HepG2 (cell line): ENCODE data around the gene GLIS2. TPM values are rescaled to one million over a fixed set of nuclear protein-coding genes. Genes with fewer than 3 reads are reported as not detected.

Experiments
- ATAC-seq: fragments of 200-7000 bp; cut with Tn5 transposase; 3 replicates; pipeline ENCODE4 v1.9.1; 2020; ENCODE audit warnings: mild to moderate bottlenecking, moderate library complexity
- BruUV-seq: library from RNA; stranded (reverse); fragments of 400-500 nt; replicated peaks from 2 replicates; lab custom pipeline; 2021; lab: Mats Ljungman, UMichigan
- CTCF ChIA-PET: fragments of 300-600 bp; formaldehyde crosslinking; extraction: SDS; loops from one replicate; lab custom pipeline; 2021; ENCODE audit warnings: low total read pairs, inconsistent platforms, low intra/inter-chr PET ratio; lab: Yijun Ruan, JAX
- POLR2A ChIA-PET: fragments of 350-600 bp; sonication (Branson Sonifier 250); formaldehyde crosslinking; loops from one replicate; lab custom pipeline; 2020; ENCODE audit warnings: antibody characterized with exemption, inconsistent platforms; lab: Yijun Ruan, JAX
- DNase-seq: peaks from one replicate; pipeline ENCODE4 v3.0.0-alpha.2; 2015; ENCODE audit warnings: low spot score
- FAIRE-seq: peaks from 3 replicates; lab custom pipeline; 2011; peaks lifted over from hg19 to GRCh38; lab: Jason Lieb, UNC
- H2AFZ ChIP-seq: one replicate; pipeline ENCODE4 v1.6.1; 2011; ENCODE audit warnings: low read length, inconsistent platforms
- H3K27ac ChIP-seq: fragments of 300-600 bp; 3 replicates; pipeline ENCODE4 v1.8.0; 2011; ENCODE audit warnings: mixed run types, mild to moderate bottlenecking, mixed read lengths, low read length, inconsistent platforms; ENCODE audit not compliant: insufficient read depth; ENCODE audit errors: extremely low read length
- H3K27me3 ChIP-seq, 2 experiments: fragments of 200-600 bp in 1 of 2; 2 replicates in 1 of 2; 3 replicates in 1 of 2; pipeline versions ENCODE4 v1.6.0 to v1.8.0; 2011; ENCODE audit warnings: low read length in 2 of 2, mild to moderate bottlenecking in 2 of 2, moderate library complexity in 2 of 2, inconsistent platforms in 1 of 2; ENCODE audit not compliant: insufficient read depth in 2 of 2, control insufficient read depth in 1 of 2
- H3K36me3 ChIP-seq, 2 experiments: fragments of 200-600 bp in 1 of 2; replicated peaks in 1 of 2; 2 replicates in 1 of 2; 3 replicates in 1 of 2; pipeline versions ENCODE4 v1.5.1 to v1.8.0; 2011; ENCODE audit warnings: low read length in 2 of 2, inconsistent platforms in 1 of 2; ENCODE audit not compliant: insufficient read depth in 2 of 2, control insufficient read depth in 1 of 2
- H3K4me1 ChIP-seq: 2 replicates; pipeline ENCODE4 v1.5.1; 2012; ENCODE audit warnings: low read length, inconsistent platforms; ENCODE audit not compliant: insufficient read depth
- H3K4me2 ChIP-seq: 2 replicates; pipeline ENCODE4 v1.6.0; 2011; ENCODE audit warnings: low read depth, low read length, inconsistent platforms
- H3K4me3 ChIP-seq, 3 experiments: fragments of 200-600 bp in 1 of 3; sonication (generic), shearing (Covaris generic) in 1 of 3; replicated peaks in 1 of 3; 2 replicates each; pipeline ENCODE4 v1.5.1; 2011 to 2016; ENCODE audit warnings: low read length in 3 of 3, inconsistent platforms in 2 of 3, low read depth in 2 of 3, mild to moderate bottlenecking in 2 of 3, control low read depth in 1 of 3, mixed read lengths in 1 of 3; ENCODE audit not compliant: insufficient read depth in 1 of 3
- H3K79me2 ChIP-seq: one replicate; pipeline ENCODE4 v1.6.1; 2011; ENCODE audit warnings: low read length, inconsistent platforms; ENCODE audit not compliant: insufficient read depth
- H3K9ac ChIP-seq: 2 replicates; pipeline ENCODE4 v1.6.0; 2011; ENCODE audit warnings: mild to moderate bottlenecking, low read depth, low read length, inconsistent platforms; ENCODE audit not compliant: insufficient read depth
- H3K9me3 ChIP-seq: 2 replicates; pipeline ENCODE4 v1.5.1; 2012; ENCODE audit warnings: mild to moderate bottlenecking, low read length
- H4K20me1 ChIP-seq: 2 replicates; pipeline ENCODE4 v1.6.0; 2011; ENCODE audit warnings: inconsistent platforms, mild to moderate bottlenecking, low read length, moderate library complexity; ENCODE audit not compliant: insufficient read depth
- AGO2 ChIP-seq: fragments of 200-400 bp; formaldehyde crosslinking; optimal IDR thresholded peaks from 2 replicates; pipeline ENCODE3; 2017; ENCODE audit warnings: mild to moderate bottlenecking, low read depth, low read length, moderate library complexity
- FIP1L1 ChIP-seq: fragments of 200-400 bp; formaldehyde crosslinking; IDR thresholded peaks from 2 replicates; pipeline ENCODE4 v1.6.1; 2018; ENCODE audit warnings: low read depth, mild to moderate bottlenecking, low read length, moderate library complexity, borderline replicate concordance; ENCODE audit not compliant: insufficient read depth
- FOSL2 ChIP-seq: sonication (generic); formaldehyde crosslinking; IDR thresholded peaks from 2 replicates; pipeline ENCODE4 v1.4.0; 2020; ENCODE audit warnings: missing genetic modification reagents
- HIVEP1 ChIP-seq: sonication (generic); formaldehyde crosslinking; IDR thresholded peaks from 2 replicates; pipeline ENCODE4 v1.4.0; 2020; ENCODE audit warnings: mild to moderate bottlenecking, missing genetic modification reagents
- HNRNPL ChIP-seq: fragments of 200-400 bp; formaldehyde crosslinking; IDR thresholded peaks from 2 replicates; pipeline ENCODE4 v1.6.1; 2017; ENCODE audit warnings: mild to moderate bottlenecking, low read depth, low read length
- MAF1 ChIP-seq: sonication (generic); formaldehyde crosslinking; IDR thresholded peaks from 2 replicates; pipeline ENCODE4 v1.5.0; 2020; ENCODE audit warnings: missing genetic modification reagents, borderline replicate concordance
- NONO ChIP-seq, 2 experiments: fragments of 450-650 bp in 1 of 2; sonication (generic) in 1 of 2; formaldehyde crosslinking in 1 of 2; IDR thresholded peaks in 1 of 2; conservative IDR thresholded peaks in 1 of 2; 2 replicates each; pipeline versions ENCODE4 v1.6.1 to v1.8.0; 2017 to 2022; ENCODE audit warnings: mild to moderate bottlenecking in 1 of 2, missing genetic modification reagents in 1 of 2, moderate library complexity in 1 of 2
- SIX4 ChIP-seq: sonication (generic); formaldehyde crosslinking; IDR thresholded peaks from 2 replicates; pipeline ENCODE4 v1.4.0; 2020; ENCODE audit warnings: missing genetic modification reagents
- SMARCC2 ChIP-seq: fragments of 450-650 bp; IDR thresholded peaks from 2 replicates; pipeline ENCODE4 v1.6.1; 2017; ENCODE audit warnings: antibody characterized with exemption, mild to moderate bottlenecking
- ZFP36 ChIP-seq: fragments of 150-350 bp; IDR thresholded peaks from 2 replicates; pipeline ENCODE4 v1.6.1; 2018; ENCODE audit warnings: borderline replicate concordance, low read length, low read depth; ENCODE audit not compliant: partially characterized antibody
- ZFX ChIP-seq: sonication (generic); formaldehyde crosslinking; IDR thresholded peaks from 2 replicates; pipeline ENCODE4 v1.4.0; 2020; ENCODE audit warnings: mild to moderate bottlenecking, low read depth, missing genetic modification reagents, moderate library complexity
- ZNF329 ChIP-seq: sonication (generic); formaldehyde crosslinking; IDR thresholded peaks from 2 replicates; pipeline ENCODE4 v1.9.0; 2021; ENCODE audit warnings: low read depth, mild to moderate bottlenecking, missing genetic modification reagents
- ZNF333 ChIP-seq: sonication (generic); formaldehyde crosslinking; IDR thresholded peaks from 2 replicates; pipeline ENCODE4 v1.4.0; 2020; ENCODE audit warnings: mild to moderate bottlenecking, missing genetic modification reagents, borderline replicate concordance
- ZNF382 ChIP-seq: sonication (generic); formaldehyde crosslinking; IDR thresholded peaks from 2 replicates; pipeline ENCODE4 v1.5.0; 2020; ENCODE audit warnings: missing genetic modification reagents, mild to moderate bottlenecking, borderline replicate concordance
- ZNF468 ChIP-seq: sonication (generic); formaldehyde crosslinking; IDR thresholded peaks from 2 replicates; pipeline ENCODE4 v1.8.0; 2022; ENCODE audit warnings: mild to moderate bottlenecking, moderate library complexity, missing genetic modification reagents
- ZNF569 ChIP-seq: sonication (generic); formaldehyde crosslinking; IDR thresholded peaks from 2 replicates; pipeline ENCODE4 v1.5.0; 2020; ENCODE audit warnings: mild to moderate bottlenecking, missing genetic modification reagents, moderate library complexity, borderline replicate concordance
- ZNF598 ChIP-seq: sonication (generic); formaldehyde crosslinking; IDR thresholded peaks from 2 replicates; pipeline ENCODE4 v1.5.1; 2020; ENCODE audit warnings: mild to moderate bottlenecking, missing genetic modification reagents, borderline replicate concordance
- ZNF709 ChIP-seq: sonication (generic); formaldehyde crosslinking; IDR thresholded peaks from 2 replicates; pipeline ENCODE4 v1.5.0; 2020; ENCODE audit warnings: mild to moderate bottlenecking, missing genetic modification reagents
- WGBS: methylation state at CpG from one replicate; pipeline ENCODE4 v1.1.6; 2017; ENCODE audit warnings: low lambda C conversion rate; 5-methylcytosine and 5-hydroxymethylcytosine counted together
- in situ Hi-C: cut with HindIII; loops from 2 replicates; pipeline ENCODE4 v1.10.0; 2017; ENCODE audit warnings: low pct_unique_long_range_greater_than_20kb; ENCODE audit not compliant: extremely low pct_ligation_motif_present
- intact Hi-C: fragments of 100-400 bp; cut with micrococcal nuclease; formaldehyde crosslinking; loops from one replicate; pipeline ENCODE4 v1.10.0; 2022; ENCODE audit not compliant: unreplicated experiment
- polyA plus RNA-seq, 8 experiments: library from polyadenylated mRNA; depleted of rRNA in 3 of 8; stranded (reverse) in 7 of 8; unstranded in 1 of 8; fragments of >200 nt; fragmentation: Illumina TruSeq in 4 of 8; extraction: Trizol in 4 of 8; gene quantifications; 2 replicates each; pipeline versions ENCODE4 v1.2.1 to v1.2.3, GENCODE V29; 2011 to 2016; ENCODE audit warnings: low read depth in 4 of 8, missing spikeins in 1 of 8, mixed read lengths in 1 of 8; ENCODE audit not compliant: insufficient read depth in 1 of 8
- total RNA-seq, 5 experiments: library from RNA; depleted of rRNA; stranded (reverse); fragments of >200 nt; fragmentation: Illumina TruSeq; extraction: Trizol; gene quantifications; 2 replicates each; pipeline ENCODE4 v1.2.3, GENCODE V29; 2016; ENCODE audit warnings: low read depth in 1 of 5
- TF ChIP-seq, protein P1 (sequence below): IDR thresholded peaks from 2 replicates; pipeline ENCODE4 v1.6.1; 2012; ENCODE audit warnings: inconsistent platforms
- TF ChIP-seq, protein P2 (sequence below): sonication (generic); formaldehyde crosslinking; IDR thresholded peaks from 2 replicates; pipeline ENCODE4 v1.5.0; 2020; ENCODE audit warnings: mild to moderate bottlenecking, missing genetic modification reagents
- TF ChIP-seq, protein P3 (sequence below): sonication (generic); formaldehyde crosslinking; IDR thresholded peaks from 2 replicates; pipeline ENCODE4 v1.5.0; 2020; ENCODE audit warnings: missing genetic modification reagents

GLIS2 gene
- total and polyA plus RNA-seq, 2 of the 13 experiments (the other 11 are each of a cell fraction or from before 2014, with no cell fraction given), result 0.28 to 0.29 TPM

DNA sequence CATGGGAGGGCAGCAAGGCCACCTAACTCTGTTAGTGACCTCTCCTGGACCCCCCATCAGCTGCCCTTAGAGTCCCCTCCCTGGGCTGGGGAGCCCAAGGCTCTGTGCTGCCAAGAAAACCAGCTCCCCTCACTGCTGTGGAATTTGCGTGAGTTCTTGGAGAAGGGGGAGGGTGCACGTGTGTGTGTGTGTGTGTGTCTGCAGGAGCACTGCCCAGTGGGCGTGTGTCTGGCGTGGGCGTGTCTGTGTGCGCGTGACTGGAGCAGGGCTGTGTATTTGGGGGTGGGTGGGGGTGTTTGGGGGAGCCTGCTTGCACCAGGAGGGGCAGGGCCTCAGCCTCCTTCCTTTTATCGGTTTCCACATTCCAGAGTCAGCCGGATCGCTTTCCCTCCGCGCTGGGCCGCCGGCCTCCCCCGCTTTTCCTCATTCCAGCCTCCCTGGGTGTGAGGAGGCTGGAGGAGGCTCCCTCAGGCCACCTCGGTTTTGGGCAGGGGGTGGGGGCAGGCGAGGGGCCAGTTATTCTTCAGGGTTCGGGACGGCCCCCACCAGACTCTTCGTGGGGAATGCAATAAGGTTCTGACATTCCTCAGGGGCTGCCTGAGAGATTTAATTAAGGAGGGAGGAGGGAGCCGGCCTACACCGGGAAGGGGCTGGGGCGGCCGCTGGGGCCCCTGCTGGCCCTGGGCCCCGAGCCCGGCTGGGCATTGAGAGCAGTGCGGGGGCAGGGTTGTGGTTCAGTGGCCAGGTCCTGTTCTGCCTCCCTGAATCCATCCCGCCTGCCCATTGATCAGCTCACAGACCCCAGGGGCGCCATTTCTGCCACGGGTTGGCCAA is 58.3 kb downstream of the GLIS2 start:
- Histone ChIP-seq H3K4me3 (peak overlapping the region; percentile 76 to 92 (median 82); a peak in 5 of 6 replicates), H3K9ac (peak overlapping the region; percentile 42; the same call in 1 of the 2 replicates), H2AFZ (no peak overlapping the region), H4K20me1 (peaks cover 37% of the 10 kb centered on the region), H3K4me1 (peaks cover 86% of the 10 kb centered on the region), H3K79me2 (peaks cover 50% of the 10 kb centered on the region), H3K27me3 (no peaks in the 10 kb centered on the region), H3K4me2 (peak overlapping the region; percentile 86), H3K9me3 (no peaks in the 10 kb centered on the region), H3K36me3 (peaks cover 0 to 2% of the 10 kb centered on the region in 2 experiments; a peak in 1 of 5 replicates), H3K27ac (peak overlapping the region; percentile 83)
- no peak for ATAC-seq
- ChIA-PET CTCF (interaction anchor here (1.3 kb wide), 1 partner anchor 28 kb away, joined by 3 read pairs; no protein-coding TSS in a partner anchor), POLR2A (interaction anchor here (1.0 to 2.3 kb wide), 10 partner anchors 8 to 493 kb away, joined by 3 to 21 read pairs (median 6); partner anchors contain the start of genes CREBBP and PAM16)
- in situ Hi-C loops (no loop called here), intact Hi-C loops (loop anchor here (2.0 kb wide), 1 partner anchor 15 kb away; no protein-coding TSS in a partner anchor)
- no peak for FAIRE-seq
- TSS peak; percentile 3 for BruUV-seq
- 24% methylated on average over 22 of the region's 30 CpGs for WGBS
- DNase-seq, result no peak
- TF ChIP-seq ZNF329 (CRISPR knock-in tag), result no peak
- TF ChIP-seq, protein P1, sequence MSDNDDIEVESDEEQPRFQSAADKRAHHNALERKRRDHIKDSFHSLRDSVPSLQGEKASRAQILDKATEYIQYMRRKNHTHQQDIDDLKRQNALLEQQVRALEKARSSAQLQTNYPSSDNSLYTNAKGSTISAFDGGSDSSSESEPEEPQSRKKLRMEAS, result 0 out of 2 replicates have a peak, but pooled peaks have one; percentile 31
- TF ChIP-seq, protein P2, sequence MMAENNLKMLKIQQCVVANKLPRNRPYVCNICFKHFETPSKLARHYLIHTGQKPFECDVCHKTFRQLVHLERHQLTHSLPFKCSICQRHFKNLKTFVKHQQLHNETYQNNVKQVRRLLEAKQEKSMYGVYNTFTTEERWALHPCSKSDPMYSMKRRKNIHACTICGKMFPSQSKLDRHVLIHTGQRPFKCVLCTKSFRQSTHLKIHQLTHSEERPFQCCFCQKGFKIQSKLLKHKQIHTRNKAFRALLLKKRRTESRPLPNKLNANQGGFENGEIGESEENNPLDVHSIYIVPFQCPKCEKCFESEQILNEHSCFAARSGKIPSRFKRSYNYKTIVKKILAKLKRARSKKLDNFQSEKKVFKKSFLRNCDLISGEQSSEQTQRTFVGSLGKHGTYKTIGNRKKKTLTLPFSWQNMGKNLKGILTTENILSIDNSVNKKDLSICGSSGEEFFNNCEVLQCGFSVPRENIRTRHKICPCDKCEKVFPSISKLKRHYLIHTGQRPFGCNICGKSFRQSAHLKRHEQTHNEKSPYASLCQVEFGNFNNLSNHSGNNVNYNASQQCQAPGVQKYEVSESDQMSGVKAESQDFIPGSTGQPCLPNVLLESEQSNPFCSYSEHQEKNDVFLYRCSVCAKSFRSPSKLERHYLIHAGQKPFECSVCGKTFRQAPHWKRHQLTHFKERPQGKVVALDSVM (CRISPR knock-in tag), result peak; percentile 87
- no peak for TF ChIP-seq HNRNPL
- TF ChIP-seq ZNF569, result no peak
- TF ChIP-seq SMARCC2, result no peak
- no peak for TF ChIP-seq MAF1
- TF ChIP-seq ZNF598 (CRISPR knock-in tag), result 0 out of 2 replicates have a peak, but pooled peaks have one; percentile 31
- TF ChIP-seq ZFP36, result no peak
- TF ChIP-seq ZNF709 (CRISPR knock-in tag), result no peak
- TF ChIP-seq, protein P3, sequence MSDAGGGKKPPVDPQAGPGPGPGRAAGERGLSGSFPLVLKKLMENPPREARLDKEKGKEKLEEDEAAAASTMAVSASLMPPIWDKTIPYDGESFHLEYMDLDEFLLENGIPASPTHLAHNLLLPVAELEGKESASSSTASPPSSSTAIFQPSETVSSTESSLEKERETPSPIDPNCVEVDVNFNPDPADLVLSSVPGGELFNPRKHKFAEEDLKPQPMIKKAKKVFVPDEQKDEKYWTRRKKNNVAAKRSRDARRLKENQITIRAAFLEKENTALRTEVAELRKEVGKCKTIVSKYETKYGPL (CRISPR knock-in tag), result no peak
- 0 out of 2 replicates have a peak, but pooled peaks have one; percentile 7 for TF ChIP-seq ZFX (CRISPR knock-in tag)
- no peak for TF ChIP-seq ZNF333 (CRISPR knock-in tag)
- no peak for TF ChIP-seq ZNF382 (CRISPR knock-in tag)
- no peak for TF ChIP-seq ZNF468 (CRISPR knock-in tag)
- no peak for TF ChIP-seq FIP1L1
- no peak for TF ChIP-seq HIVEP1 (CRISPR knock-in tag)
- no peak for TF ChIP-seq NONO (IDR thresholded peaks at IDR 0.05)
- no peak for TF ChIP-seq NONO (CRISPR knock-in tag; conservative IDR thresholded peaks at IDR 0.05)
- no peak for TF ChIP-seq SIX4
- TF ChIP-seq FOSL2 (CRISPR knock-in tag), result no peak
- TF ChIP-seq AGO2, result no peak
